HepG2 (cell line): ENCODE data around the gene SESN2. TPM values are rescaled to one million over a fixed set of nuclear protein-coding genes. Genes with fewer than 3 reads are reported as not detected.

Experiments used
- ARID5B ChIP-seq: IDR thresholded peaks from 2 replicates; pipeline ENCODE4 v1.4.0; 2020; ENCODE audit warnings: mild to moderate bottlenecking, missing genetic modification reagents
- ATF1 ChIP-seq: IDR thresholded peaks from 2 replicates; pipeline ENCODE4 v1.6.1; 2016; ENCODE audit warnings: mild to moderate bottlenecking, control low read depth
- BCLAF1 ChIP-seq: fragments of 450-650 bp; IDR thresholded peaks from 2 replicates; pipeline ENCODE4 v1.6.1; 2017; ENCODE audit warnings: mild to moderate bottlenecking
- CENPX ChIP-seq: sonication (generic); formaldehyde crosslinking; IDR thresholded peaks from 2 replicates; pipeline ENCODE4 v1.9.0; 2021; ENCODE audit warnings: mild to moderate bottlenecking, missing genetic modification reagents, moderate library complexity
- CREM ChIP-seq, 2 experiments: sonication (generic) in 1 of 2; formaldehyde crosslinking in 1 of 2; IDR thresholded peaks; 2 replicates each; pipeline versions ENCODE4 v1.4.0 to v1.6.1; 2016 to 2020; ENCODE audit warnings: antibody characterized with exemption in 1 of 2, mild to moderate bottlenecking in 1 of 2, missing genetic modification reagents in 1 of 2
- FUBP1 ChIP-seq: sonication (generic); formaldehyde crosslinking; IDR thresholded peaks from 2 replicates; pipeline ENCODE4 v1.5.1; 2020; ENCODE audit warnings: missing genetic modification reagents, mild to moderate bottlenecking, borderline replicate concordance
- HMG20B ChIP-seq: conservative IDR thresholded peaks from 2 replicates; pipeline ENCODE4 v1.6.1; 2016; ENCODE audit warnings: missing genetic modification reagents, missing compliant biosample characterization
- MED13 ChIP-seq: sonication (generic); formaldehyde crosslinking; IDR thresholded peaks from 2 replicates; pipeline ENCODE4 v1.5.0; 2020; ENCODE audit warnings: missing genetic modification reagents
- MEIS1 ChIP-seq: sonication (generic); formaldehyde crosslinking; IDR thresholded peaks from 2 replicates; pipeline ENCODE4 v1.9.0; 2021; ENCODE audit warnings: mild to moderate bottlenecking, missing genetic modification reagents, moderate library complexity, borderline replicate concordance
- MTA1 ChIP-seq: sonication (generic); formaldehyde crosslinking; IDR thresholded peaks from 2 replicates; pipeline ENCODE4 v1.4.0; 2020; ENCODE audit warnings: missing genetic modification reagents, mild to moderate bottlenecking, borderline replicate concordance
- NCOR1 ChIP-seq: fragments of 200-600 bp; sonication (generic); IDR thresholded peaks from 2 replicates; pipeline ENCODE4 v1.7.0; 2017; ENCODE audit warnings: antibody characterized with exemption, low read length, borderline replicate concordance
- NR2C2 ChIP-seq: sonication (generic); formaldehyde crosslinking; IDR thresholded peaks from 2 replicates; pipeline ENCODE4 v1.4.0; 2020; ENCODE audit warnings: missing genetic modification reagents, mild to moderate bottlenecking, moderate library complexity, borderline replicate concordance
- POLR2A ChIP-seq, 2 experiments: IDR thresholded peaks; 2 replicates each; pipeline ENCODE4 v1.6.1; 2011; ENCODE audit warnings: low read depth in 2 of 2, low read length in 2 of 2, mild to moderate bottlenecking in 1 of 2, moderate library complexity in 1 of 2; ENCODE audit not compliant: insufficient read depth in 1 of 2
- SALL1 ChIP-seq: sonication (generic); formaldehyde crosslinking; IDR thresholded peaks from 2 replicates; pipeline ENCODE4 v1.8.0; 2022; ENCODE audit warnings: mild to moderate bottlenecking, missing genetic modification reagents
- THAP11 ChIP-seq: IDR thresholded peaks from 2 replicates; pipeline ENCODE4 v1.6.1; 2016; ENCODE audit warnings: missing biosample characterization, missing genetic modification reagents
- ZBTB7B ChIP-seq: sonication (generic); formaldehyde crosslinking; IDR thresholded peaks from 2 replicates; pipeline ENCODE4 v1.4.0; 2020; ENCODE audit warnings: missing genetic modification reagents
- ZMYM3 ChIP-seq: sonication (generic); formaldehyde crosslinking; IDR thresholded peaks from 2 replicates; pipeline ENCODE4 v1.5.1; 2020; ENCODE audit warnings: mild to moderate bottlenecking, missing genetic modification reagents
- ZNF10 ChIP-seq: sonication (generic); formaldehyde crosslinking; IDR thresholded peaks from 2 replicates; pipeline ENCODE4 v1.4.0; 2020; ENCODE audit warnings: mild to moderate bottlenecking, low read depth, missing genetic modification reagents, borderline replicate concordance
- ZNF430 ChIP-seq: sonication (generic); formaldehyde crosslinking; IDR thresholded peaks from 2 replicates; pipeline ENCODE4 v1.9.0; 2021; ENCODE audit warnings: mild to moderate bottlenecking, missing genetic modification reagents
- ZNF720 ChIP-seq: sonication (generic); formaldehyde crosslinking; IDR thresholded peaks from 2 replicates; pipeline ENCODE4 v1.4.0; 2020; ENCODE audit warnings: missing genetic modification reagents
- ZNF749 ChIP-seq: sonication (generic); formaldehyde crosslinking; IDR thresholded peaks from 2 replicates; pipeline ENCODE4 v1.8.0; 2022; ENCODE audit warnings: mild to moderate bottlenecking, missing genetic modification reagents, moderate library complexity, borderline replicate concordance
- ZSCAN12 ChIP-seq: sonication (generic); formaldehyde crosslinking; IDR thresholded peaks from 2 replicates; pipeline ENCODE4 v1.9.0; 2021; ENCODE audit warnings: mild to moderate bottlenecking, missing genetic modification reagents
- ZSCAN20 ChIP-seq: sonication (generic); formaldehyde crosslinking; IDR thresholded peaks from 2 replicates; pipeline ENCODE4 v1.4.0; 2020; ENCODE audit warnings: missing genetic modification reagents, mild to moderate bottlenecking, borderline replicate concordance
- ZSCAN30 ChIP-seq: sonication (generic); formaldehyde crosslinking; IDR thresholded peaks from 2 replicates; pipeline ENCODE4 v1.5.0; 2020; ENCODE audit warnings: mild to moderate bottlenecking, missing genetic modification reagents
- polyA plus RNA-seq, 8 experiments: library from polyadenylated mRNA; depleted of rRNA in 3 of 8; stranded (reverse) in 7 of 8; unstranded in 1 of 8; fragments of >200 nt; fragmentation: Illumina TruSeq in 4 of 8; extraction: Trizol in 4 of 8; gene quantifications; 2 replicates each; pipeline versions ENCODE4 v1.2.1 to v1.2.3, GENCODE V29; 2011 to 2016; ENCODE audit warnings: low read depth in 4 of 8, missing spikeins in 1 of 8, mixed read lengths in 1 of 8; ENCODE audit not compliant: insufficient read depth in 1 of 8
- total RNA-seq, 5 experiments: library from RNA; depleted of rRNA; stranded (reverse); fragments of >200 nt; fragmentation: Illumina TruSeq; extraction: Trizol; gene quantifications; 2 replicates each; pipeline ENCODE4 v1.2.3, GENCODE V29; 2016; ENCODE audit warnings: low read depth in 1 of 5

Gene SESN2
- total and polyA plus RNA-seq, 2 of the 13 experiments (the other 11 are each of a cell fraction or from before 2014, with no cell fraction given) = 13.2 to 19.1 TPM

GRCh38 chr1:28290851-28291250 lies 31.5 kb downstream of the SESN2 start (continued):
- TF ChIP-seq BCLAF1 (no peak), THAP11 (peak; percentile 52; the same call in 1 of the 2 replicates), NR2C2 (CRISPR knock-in tag) (no peak), ZNF430 (no peak), ZNF10 (CRISPR knock-in tag) (no peak), ZNF749 (CRISPR knock-in tag) (no peak), ZNF720 (CRISPR knock-in tag) (no peak), ZSCAN12 (CRISPR knock-in tag) (no peak), ZMYM3 (peak; percentile 44; the same call in 1 of the 2 replicates), ATF1 (CRISPR knock-in tag) (no peak), MED13 (CRISPR knock-in tag) (no peak), SALL1 (CRISPR knock-in tag) (peak; percentile 56; the same call in 1 of the 2 replicates), ZSCAN20 (0 out of 2 replicates have a peak, but pooled peaks have one; percentile 9), ARID5B (peak; percentile 46; the same call in 1 of the 2 replicates), NCOR1 (0 out of 2 replicates have a peak, but pooled peaks have one; percentile 40), HMG20B (CRISPR knock-in tag) (no peak), ZBTB7B (CRISPR knock-in tag) (0 out of 2 replicates have a peak, but pooled peaks have one; percentile 17), MEIS1 (CRISPR knock-in tag) (no peak), ZSCAN30 (CRISPR knock-in tag) (no peak), CENPX (no peak), FUBP1 (CRISPR knock-in tag) (no peak), MTA1 (CRISPR knock-in tag) (no peak), POLR2A (IDR thresholded peaks at IDR 0.05; ENCODE audit: insufficient read depth in 1 of 2, low read depth in 2 of 2, low read length in 2 of 2) (peak in 1 of 2 experiments; percentile 52; a peak in 1 of 4 replicates), CREM (IDR thresholded peaks at IDR 0.05) (no peak), CREM (CRISPR knock-in tag; IDR thresholded peaks at IDR 0.05) (no peak)
